ENCODE results near the gene ST8SIA5.

The ST8SIA5 gene

GRCh38 chr18:46642561-46642960 lies 114.3 kb downstream of the ST8SIA5 start:
- no peak for DNase-seq (ENCODE audit: extremely low spot score)
- TF ChIP-seq SUZ12 (IDR thresholded peaks at IDR 0.05) (no peak), FOXK2 (IDR thresholded peaks at IDR 0.05) (no peak), TARDBP (IDR thresholded peaks at IDR 0.05) (no peak), HDGF (IDR thresholded peaks at IDR 0.05; ENCODE audit: borderline replicate concordance) (no peak), NFRKB (IDR thresholded peaks at IDR 0.05) (no peak), ZNF384 (IDR thresholded peaks at IDR 0.05) (no peak), L3MBTL2 (conservative IDR thresholded peaks at IDR 0.05) (no peak), ELF4 (IDR thresholded peaks at IDR 0.05) (no peak), PKNOX1 (IDR thresholded peaks at IDR 0.05) (no peak)
- ChIA-PET POLR2A (no interaction called here), CTCF (no interaction called here)

DNA sequence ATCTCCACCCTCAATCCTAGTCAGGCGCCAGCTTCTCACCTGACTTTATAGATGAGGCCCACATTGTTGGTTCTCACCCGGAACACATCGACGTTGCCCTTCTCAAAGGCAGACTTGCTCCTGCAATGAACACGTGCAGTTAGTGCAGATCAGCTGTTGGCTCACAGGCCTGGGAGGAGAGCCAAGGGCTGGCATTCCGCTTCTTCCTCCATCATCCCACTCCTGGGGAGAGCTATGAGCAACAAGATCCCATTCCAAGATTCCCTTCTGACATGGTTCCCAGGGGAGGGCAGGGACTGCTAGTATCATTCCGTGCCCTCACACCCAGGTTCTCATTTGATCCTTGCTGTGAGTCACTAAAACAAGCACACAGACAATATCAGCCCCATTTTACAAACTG lies 114.9 kb downstream of the ST8SIA5 start:
- CTCF ChIA-PET, result no interaction called here
- TF ChIP-seq HDGF (IDR thresholded peaks at IDR 0.05; ENCODE audit: borderline replicate concordance), result no peak
- no peak for TF ChIP-seq SP1 (IDR thresholded peaks at IDR 0.05)
- no peak for TF ChIP-seq LEF1 (IDR thresholded peaks at IDR 0.05; ENCODE audit: borderline replicate concordance)
- no peak for TF ChIP-seq CTBP1 (IDR thresholded peaks at IDR 0.05; ENCODE audit: borderline replicate concordance)
- TF ChIP-seq ZNF384 (IDR thresholded peaks at IDR 0.05), result no peak
- no peak for TF ChIP-seq SUZ12 (IDR thresholded peaks at IDR 0.05)
- TF ChIP-seq ARNT (IDR thresholded peaks at IDR 0.05), result no peak
- no peak for TF ChIP-seq FOXK2 (IDR thresholded peaks at IDR 0.05)
- no peak for TF ChIP-seq PKNOX1 (IDR thresholded peaks at IDR 0.05)
- TF ChIP-seq FOXA1 (IDR thresholded peaks at IDR 0.05), result no peak
- no peak for TF ChIP-seq TARDBP (IDR thresholded peaks at IDR 0.05)
- DNase-seq (ENCODE audit: extremely low spot score), result no peak
- POLR2A ChIA-PET, result no interaction called here

- CTCF ChIA-PET, result interaction anchor here (0.6 kb wide), 1 partner anchor 85 kb away, joined by 4 read pairs; no protein-coding TSS in a partner anchor
Measured at GRCh38 chr18:46639386-46639785, 117.5 kb downstream of the ST8SIA5 start.

DNA sequence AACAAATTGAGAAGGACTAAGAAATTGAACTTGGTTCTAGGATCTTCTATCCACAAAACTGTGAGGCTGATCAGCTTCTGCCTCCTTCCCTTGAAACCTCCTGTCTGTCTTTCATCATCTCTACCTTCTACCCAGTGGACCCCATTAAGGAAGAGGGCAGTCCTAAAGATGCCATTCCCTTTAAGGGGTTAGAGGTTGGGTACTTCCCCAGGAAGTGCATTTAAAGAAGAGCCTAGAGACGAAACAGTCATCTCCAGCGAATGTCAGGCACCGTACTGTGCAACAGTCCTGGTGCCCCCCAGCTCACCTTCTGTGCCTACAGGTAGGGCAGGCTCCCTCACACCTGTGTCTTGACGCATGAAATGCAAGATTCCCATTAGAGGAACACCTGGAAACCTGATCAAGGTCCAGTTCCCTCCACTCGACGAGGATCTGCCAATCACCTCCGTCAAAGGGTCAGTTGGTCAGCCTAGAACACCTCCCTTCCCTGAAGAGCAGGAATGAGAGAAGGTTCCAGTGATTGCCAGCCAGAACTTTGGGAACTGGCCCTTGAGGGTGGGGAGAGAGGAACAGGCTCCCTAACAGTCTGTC lies 120.7 kb downstream of the ST8SIA5 start:
- POLR2A ChIA-PET, result no interaction called here
- no peak for TF ChIP-seq CTBP1 (IDR thresholded peaks at IDR 0.05; ENCODE audit: borderline replicate concordance)
- no peak for TF ChIP-seq HDGF (IDR thresholded peaks at IDR 0.05; ENCODE audit: borderline replicate concordance)
- TF ChIP-seq SP1 (IDR thresholded peaks at IDR 0.05), result no peak
- TF ChIP-seq TARDBP (IDR thresholded peaks at IDR 0.05), result no peak
- TF ChIP-seq L3MBTL2 (conservative IDR thresholded peaks at IDR 0.05), result no peak
- no peak for TF ChIP-seq FOXK2 (IDR thresholded peaks at IDR 0.05)
- no peak for TF ChIP-seq SUZ12 (IDR thresholded peaks at IDR 0.05)
- no peak for TF ChIP-seq ARNT (IDR thresholded peaks at IDR 0.05)
- TF ChIP-seq NFRKB (IDR thresholded peaks at IDR 0.05), result no peak
- no peak for TF ChIP-seq ZNF384 (IDR thresholded peaks at IDR 0.05)
- no peak for TF ChIP-seq PKNOX1 (IDR thresholded peaks at IDR 0.05)
- no peak for TF ChIP-seq BHLHE40 (IDR thresholded peaks at IDR 0.05; ENCODE audit: borderline replicate concordance)
- TF ChIP-seq FOXA1 (IDR thresholded peaks at IDR 0.05), result no peak
- TF ChIP-seq ELF4 (IDR thresholded peaks at IDR 0.05), result no peak
- CTCF ChIA-PET, result no interaction called here
- DNase-seq (ENCODE audit: extremely low spot score), result no peak

More at GRCh38 chr18:46639386-46639785, 117.5 kb downstream of the ST8SIA5 start:
- POLR2A ChIA-PET, result no interaction called here
- TF ChIP-seq FOXM1 (IDR thresholded peaks at IDR 0.05; ENCODE audit: borderline replicate concordance), result no peak
- no peak for DNase-seq (ENCODE audit: extremely low spot score)

DNA sequence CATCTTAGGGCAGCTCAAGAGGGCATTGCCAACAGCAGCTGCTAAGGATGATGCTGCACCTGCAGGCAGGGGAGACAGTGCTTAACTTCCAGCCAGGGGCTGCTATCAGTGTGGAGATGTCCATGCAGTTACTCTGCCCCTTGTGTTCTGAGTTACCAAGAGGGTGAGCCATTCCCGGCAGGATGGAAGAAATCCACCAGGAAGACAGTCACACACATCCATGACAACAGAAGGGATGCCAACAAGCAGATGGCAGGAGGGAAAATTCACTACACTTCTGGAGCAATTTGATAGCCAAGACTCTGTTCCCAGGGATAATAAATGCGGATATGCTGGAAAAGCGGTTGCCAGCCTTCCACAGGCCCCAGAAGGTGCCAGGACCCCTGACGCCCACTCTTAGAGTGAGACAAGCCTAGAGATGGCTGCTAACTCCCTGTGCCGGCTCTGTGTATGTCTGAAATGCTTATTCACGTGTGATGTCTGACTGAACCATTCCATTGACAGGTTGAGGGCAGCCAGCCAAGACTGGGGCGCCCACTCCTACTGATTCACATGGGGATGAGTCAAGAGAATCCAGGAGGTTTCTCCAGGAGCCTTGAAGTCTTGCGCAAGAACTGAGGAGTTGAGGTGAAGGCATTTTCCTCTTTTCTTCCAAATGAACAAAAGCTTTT lies 124.3 kb downstream of the ST8SIA5 start:
- no peak for TF ChIP-seq PKNOX1 (IDR thresholded peaks at IDR 0.05)
- no peak for TF ChIP-seq FOXM1 (IDR thresholded peaks at IDR 0.05; ENCODE audit: borderline replicate concordance)
- TF ChIP-seq CTBP1 (IDR thresholded peaks at IDR 0.05; ENCODE audit: borderline replicate concordance), result no peak
- TF ChIP-seq FOXA1 (IDR thresholded peaks at IDR 0.05), result no peak
- TF ChIP-seq ARNT (IDR thresholded peaks at IDR 0.05), result no peak
- no peak for TF ChIP-seq TARDBP (IDR thresholded peaks at IDR 0.05)
- TF ChIP-seq NFRKB (IDR thresholded peaks at IDR 0.05), result no peak
- no peak for TF ChIP-seq LEF1 (IDR thresholded peaks at IDR 0.05; ENCODE audit: borderline replicate concordance)
- ChIA-PET POLR2A (no interaction called here), CTCF (no interaction called here)
- DNase-seq (ENCODE audit: extremely low spot score), result no peak

DNA sequence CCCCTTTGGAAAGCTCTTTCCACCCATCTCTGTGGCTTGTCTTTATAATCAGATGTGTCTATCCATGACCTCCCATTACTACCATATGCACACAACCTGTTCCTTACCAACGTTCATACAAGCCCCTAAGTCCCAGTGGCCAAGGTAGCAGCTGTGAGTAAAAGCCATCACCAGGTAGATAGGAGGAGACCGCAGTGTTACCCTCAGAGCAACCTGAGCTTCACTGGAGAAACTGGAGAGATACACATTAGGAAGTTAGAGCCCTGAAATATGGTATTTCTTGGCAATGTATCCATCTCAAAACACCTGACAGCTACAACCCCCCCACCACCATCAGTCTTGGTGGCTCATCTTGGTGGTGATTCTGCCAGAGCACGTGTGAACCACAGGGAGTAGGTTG lies 125.9 kb downstream of the ST8SIA5 start:
- TF ChIP-seq FOXA1 (IDR thresholded peaks at IDR 0.05), result no peak
- TF ChIP-seq L3MBTL2 (conservative IDR thresholded peaks at IDR 0.05), result no peak
- TF ChIP-seq CTBP1 (IDR thresholded peaks at IDR 0.05; ENCODE audit: borderline replicate concordance), result no peak
- ChIA-PET CTCF (no interaction called here), POLR2A (no interaction called here)
- no peak for DNase-seq (ENCODE audit: extremely low spot score)
